ENCODE data around the gene CFAP45.

GRCh38 chr1:159889202-159889601 is 10.8 kb downstream of the CFAP45 start:
- TF ChIP-seq CTCF (IDR thresholded peaks at IDR 0.05) (no peak), EP300 (IDR thresholded peaks at IDR 0.05; ENCODE audit: low read depth) (no peak), POLR2A (IDR thresholded peaks at IDR 0.05) (no peak)
